Cerebellar cortex (tissue), 1 donor: ENCODE measurements around the gene FRMD4A.
A peak's percentile ranks its signal among the peaks of the same experiment; 100 is the strongest.

Source experiments
- DNase-seq: peaks from one replicate; pipeline ENCODE4 v3.0.0-alpha.2; 2015; ENCODE audit warnings: low spot score

The FRMD4A gene

GRCh38 chr10:13613519-13613918 is 717.2 kb downstream of the FRMD4A start:
- DNase-seq = peak; percentile 66

GRCh38 chr10:13612654-13613373 is 717.9 kb downstream of the FRMD4A start:
- DNase-seq = no peak

GRCh38 chr10:13608246-13608853 is 722.4 kb downstream of the FRMD4A start:
- DNase-seq = no peak

- no peak for DNase-seq
Observed at GRCh38 chr10:13604357-13605040, 726.2 kb downstream of the FRMD4A start.

GRCh38 chr10:13597909-13598308 is 732.8 kb downstream of the FRMD4A start:
- no peak for DNase-seq

GRCh38 chr10:13594641-13595040 is 736.1 kb downstream of the FRMD4A start:
- no peak for DNase-seq
